HCT116 (cell line): ENCODE data around the gene SGCA. TPM values are rescaled to one million over a fixed set of nuclear protein-coding genes. Genes with fewer than 3 reads are reported as not detected.

Experiments
- ATAC-seq: fragments of 200-7000 bp; cut with Tn5 transposase; 2 replicates; pipeline ENCODE4 v1.9.1; 2020; ENCODE audit warnings: mild to moderate bottlenecking, moderate library complexity
- BruUV-seq: library from RNA; stranded (reverse); fragments of 400-500 nt; replicated peaks from 2 replicates; lab custom pipeline; 2021; lab: Mats Ljungman, UMichigan
- CTCF ChIA-PET: fragments of 300-600 bp; sonication (Branson Sonifier 250); formaldehyde crosslinking; loops from one replicate; lab custom pipeline; 2021; ENCODE audit warnings: antibody characterized with exemption; lab: Charles Lee
- POLR2A ChIA-PET: fragments of 300-600, 350-600 bp; sonication (Branson Sonifier 250); formaldehyde crosslinking; loops from one replicate; lab custom pipeline; 2021; ENCODE audit warnings: antibody characterized with exemption; lab: Charles Lee
- RAD21 ChIA-PET, 2 experiments: fragments of 300-600 bp; sonication (Branson Sonifier 250); formaldehyde crosslinking; loops; one replicate each; lab custom pipeline; 2023; ENCODE audit warnings: low total read pairs in 2 of 2; ENCODE audit not compliant: uncharacterized antibody in 2 of 2, unreplicated experiment in 2 of 2, low non-redundant PET in 1 of 2; lab: Charles Lee
- DNase-seq: peaks from one replicate; pipeline ENCODE4 v3.0.0-alpha.2; 2010; ENCODE audit warnings: low read depth, low spot score
- H2AFZ ChIP-seq: fragments of 200-600 bp; shearing (Covaris generic), sonication (generic); 2 replicates; pipeline ENCODE4 v1.6.1; 2017; ENCODE audit warnings: low read depth, mixed run types, mixed read lengths, antibody characterized with exemption, low read length; ENCODE audit not compliant: poor library complexity, severe bottlenecking
- H3K27ac ChIP-seq: 2 replicates; pipeline ENCODE4 v1.5.1; 2012; ENCODE audit warnings: low read depth, low read length
- H3K27me3 ChIP-seq: fragments of 200-600 bp; sonication (generic); 2 replicates; pipeline ENCODE4 v1.6.1; 2016; ENCODE audit warnings: mixed run types, low read length, mixed read lengths; ENCODE audit not compliant: insufficient read depth
- H3K36me3 ChIP-seq, 2 experiments: fragments of 200-500 bp in 1 of 2; fragments of 200-600 bp in 1 of 2; sonication (Bioruptor generic) in 1 of 2; sonication (generic) in 1 of 2; 2 replicates each; pipeline versions ENCODE4 v1.5.1 to v1.6.1; 2014 to 2016; ENCODE audit warnings: low read length in 2 of 2, inconsistent platforms in 1 of 2, mixed read lengths in 1 of 2, mixed run types in 1 of 2; ENCODE audit not compliant: insufficient read depth in 2 of 2, control insufficient read depth in 1 of 2
- H3K4me1 ChIP-seq, 2 experiments: fragments of 200-600 bp in 1 of 2; sonication (generic) in 1 of 2; 2 replicates each; pipeline versions ENCODE4 v1.5.1 to v1.6.1; 2012 to 2017; ENCODE audit warnings: low read length in 2 of 2, inconsistent platforms in 1 of 2, mild to moderate bottlenecking in 1 of 2, mixed read lengths in 1 of 2, mixed run types in 1 of 2, moderate library complexity in 1 of 2; ENCODE audit not compliant: insufficient read depth in 2 of 2, control insufficient read depth in 1 of 2
- H3K4me2 ChIP-seq: fragments of 200-600 bp; sonication (generic); 2 replicates; pipeline ENCODE4 v1.6.1; 2017; ENCODE audit warnings: mixed run types, low read length, mixed read lengths
- H3K4me3 ChIP-seq, 2 experiments: fragments of 200-600 bp in 1 of 2; sonication (generic) in 1 of 2; replicated peaks in 1 of 2; 2 replicates each; pipeline ENCODE4 v1.5.1; 2011 to 2016; ENCODE audit warnings: low read length in 2 of 2, control low read depth in 1 of 2, low read depth in 1 of 2, mild to moderate bottlenecking in 1 of 2, mixed read lengths in 1 of 2, mixed run types in 1 of 2
- H3K79me2 ChIP-seq: fragments of 200-600 bp; sonication (generic); 2 replicates; pipeline ENCODE4 v1.6.1; 2017; ENCODE audit warnings: mild to moderate bottlenecking, mixed run types, low read length, moderate library complexity, mixed read lengths; ENCODE audit not compliant: insufficient read depth
- H3K9ac ChIP-seq: fragments of 200-600 bp; sonication (generic); 2 replicates; pipeline ENCODE4 v1.6.1; 2016; ENCODE audit warnings: low read length, mixed read lengths
- H3K9me2 ChIP-seq: fragments of 200-600 bp; sonication (generic), shearing (Covaris generic); 2 replicates; pipeline ENCODE4 v1.6.1; 2017; ENCODE audit warnings: mixed run types, mild to moderate bottlenecking, moderate library complexity; ENCODE audit not compliant: insufficient read depth
- H3K9me3 ChIP-seq, 2 experiments: fragments of 200-500 bp in 1 of 2; fragments of 200-600 bp in 1 of 2; sonication (Bioruptor generic) in 1 of 2; sonication (generic) in 1 of 2; 2 replicates each; pipeline ENCODE4 v1.6.1; 2014 to 2017; ENCODE audit warnings: low read length in 2 of 2, mixed read lengths in 2 of 2, inconsistent platforms in 1 of 2, low read depth in 1 of 2, mild to moderate bottlenecking in 1 of 2, mixed run types in 1 of 2, moderate library complexity in 1 of 2; ENCODE audit not compliant: control insufficient read depth in 1 of 2, insufficient read depth in 1 of 2
- H4K20me1 ChIP-seq: fragments of 200-600 bp; sonication (generic), shearing (Covaris generic); 2 replicates; pipeline ENCODE4 v1.6.1; 2017; ENCODE audit warnings: mixed run types, mild to moderate bottlenecking, moderate library complexity; ENCODE audit not compliant: insufficient read depth
- CBX3 ChIP-seq: IDR thresholded peaks from 2 replicates; pipeline ENCODE4 v1.6.1; 2012; ENCODE audit warnings: low read depth
- CEBPB ChIP-seq: IDR thresholded peaks from 2 replicates; pipeline ENCODE4 v1.6.1; 2012; ENCODE audit warnings: low read depth
- ELF1 ChIP-seq: IDR thresholded peaks from 2 replicates; pipeline ENCODE4 v1.6.1; 2012; ENCODE audit warnings: low read depth, borderline replicate concordance
- EZH2 ChIP-seq: fragments of 200-600 bp; sonication (generic); IDR thresholded peaks from 2 replicates; pipeline ENCODE4 v1.6.1; 2017; ENCODE audit warnings: antibody characterized with exemption, mixed run types
- FOSL1 ChIP-seq: IDR thresholded peaks from 2 replicates; pipeline ENCODE4 v1.6.1; 2012; ENCODE audit warnings: low read depth
- POLR2A ChIP-seq: IDR thresholded peaks from 2 replicates; pipeline ENCODE4 v1.7.0; 2011; ENCODE audit warnings: borderline replicate concordance; ENCODE audit not compliant: insufficient read depth, insufficient read length; ENCODE audit errors: extremely low read depth
- POLR2AphosphoS5 ChIP-seq: IDR thresholded peaks from 2 replicates; pipeline ENCODE4 v1.6.1; 2011; ENCODE audit warnings: mild to moderate bottlenecking, low read depth, low read length, moderate library complexity
- SP1 ChIP-seq: IDR thresholded peaks from 2 replicates; pipeline ENCODE4 v1.6.1; 2012; ENCODE audit warnings: low read depth
- ZFX ChIP-seq: fragments of 450-650 bp; IDR thresholded peaks from 2 replicates; pipeline ENCODE4 v1.6.1; 2017
- ZNF274 ChIP-seq: fragments of 200-500 bp; sonication (Bioruptor generic); IDR thresholded peaks from 2 replicates; pipeline ENCODE4 v1.6.1; 2014; ENCODE audit warnings: mild to moderate bottlenecking, low read depth, low read length, inconsistent platforms
- intact Hi-C: fragments of 100-400 bp; cut with micrococcal nuclease; formaldehyde crosslinking; loops from 2 replicates; pipeline ENCODE4 v1.10.0; 2022
- total RNA-seq: library from RNA; stranded (reverse); gene quantifications from one replicate; pipeline ENCODE4 v1.2.1, GENCODE V29; 2021; ENCODE audit not compliant: unreplicated experiment
- TF ChIP-seq, protein P1 (sequence below): IDR thresholded peaks from 2 replicates; pipeline ENCODE4 v1.6.1; 2012; ENCODE audit warnings: low read depth
- TF ChIP-seq, protein P2 (sequence below), 3 experiments: fragments of 200-600 bp in 1 of 3; sonication (generic) in 1 of 3; IDR thresholded peaks in 2 of 3; conservative IDR thresholded peaks in 1 of 3; 2 replicates each; pipeline ENCODE4 v1.5.1; 2012 to 2017; ENCODE audit warnings: low read depth in 2 of 3, low read length in 2 of 3, antibody characterized with exemption in 1 of 3, borderline replicate concordance in 1 of 3, control low read depth in 1 of 3, mild to moderate bottlenecking in 1 of 3, mixed read lengths in 1 of 3, mixed run types in 1 of 3, moderate library complexity in 1 of 3; ENCODE audit not compliant: insufficient read depth in 1 of 3
- TF ChIP-seq, protein P3 (sequence below): IDR thresholded peaks from 2 replicates; pipeline ENCODE4 v1.6.1; 2012
- TF ChIP-seq, protein P4 (sequence below): IDR thresholded peaks from 2 replicates; pipeline ENCODE4 v1.6.1; 2012

The SGCA gene
- total RNA-seq, 1 experiment from 2014 or later: 0.37 TPM

DNA sequence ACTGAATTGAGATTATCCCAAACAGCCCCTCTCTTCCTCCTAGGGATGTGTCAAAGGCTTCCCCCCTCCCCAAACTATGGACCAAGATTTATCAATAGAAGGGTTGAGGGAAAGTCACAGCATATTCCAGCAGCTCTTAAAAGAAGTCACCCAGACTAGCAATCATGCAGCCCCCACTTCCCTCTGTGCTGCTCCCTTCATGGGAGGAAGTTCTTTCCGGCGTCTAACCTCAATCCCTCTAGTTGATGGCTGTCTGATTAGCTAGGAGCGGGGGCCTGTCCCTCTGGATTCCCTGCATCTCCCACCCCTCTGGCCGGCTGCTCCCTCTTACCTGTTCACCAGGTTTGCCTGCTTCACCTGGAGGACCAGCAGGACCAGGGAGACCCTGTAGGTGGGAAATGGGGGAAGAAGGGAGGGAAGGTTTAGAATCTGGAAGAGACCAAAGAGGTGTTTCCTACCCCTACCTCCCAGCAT, 26.4 kb downstream of the SGCA start:
- intact Hi-C loops: no loop called here
- Histone ChIP-seq H3K27me3 (no peaks in the 10 kb centered on the region), H3K79me2 (no peaks in the 10 kb centered on the region), H3K9ac (no peak overlapping the region), H3K4me3 (no peak overlapping the region), H3K9me2 (no peaks in the 10 kb centered on the region), H3K4me2 (no peak overlapping the region), H3K27ac (no peak overlapping the region), H3K9me3 (no peaks in the 10 kb centered on the region), H3K36me3 (peaks cover 0 to 15% of the 10 kb centered on the region in 2 experiments; a peak in 2 of 4 replicates), H4K20me1 (no peaks in the 10 kb centered on the region), H3K4me1 (peaks cover 0 to 4% of the 10 kb centered on the region in 2 experiments; a peak in 1 of 4 replicates), H2AFZ (no peak overlapping the region)
- POLR2A ChIA-PET: no interaction called here
- ATAC-seq (no peak), DNase-seq (no peak)
- BruUV-seq: no TSS peak
- RAD21 ChIA-PET: interaction anchor here in 1 of 2 experiments (0.8 kb wide), 1 partner anchor 103 kb away, joined by 4 read pairs; no protein-coding TSS in a partner anchor
- TF ChIP-seq SP1 (no peak), ELF1 (no peak)
- CTCF ChIA-PET: no interaction called here

DNA sequence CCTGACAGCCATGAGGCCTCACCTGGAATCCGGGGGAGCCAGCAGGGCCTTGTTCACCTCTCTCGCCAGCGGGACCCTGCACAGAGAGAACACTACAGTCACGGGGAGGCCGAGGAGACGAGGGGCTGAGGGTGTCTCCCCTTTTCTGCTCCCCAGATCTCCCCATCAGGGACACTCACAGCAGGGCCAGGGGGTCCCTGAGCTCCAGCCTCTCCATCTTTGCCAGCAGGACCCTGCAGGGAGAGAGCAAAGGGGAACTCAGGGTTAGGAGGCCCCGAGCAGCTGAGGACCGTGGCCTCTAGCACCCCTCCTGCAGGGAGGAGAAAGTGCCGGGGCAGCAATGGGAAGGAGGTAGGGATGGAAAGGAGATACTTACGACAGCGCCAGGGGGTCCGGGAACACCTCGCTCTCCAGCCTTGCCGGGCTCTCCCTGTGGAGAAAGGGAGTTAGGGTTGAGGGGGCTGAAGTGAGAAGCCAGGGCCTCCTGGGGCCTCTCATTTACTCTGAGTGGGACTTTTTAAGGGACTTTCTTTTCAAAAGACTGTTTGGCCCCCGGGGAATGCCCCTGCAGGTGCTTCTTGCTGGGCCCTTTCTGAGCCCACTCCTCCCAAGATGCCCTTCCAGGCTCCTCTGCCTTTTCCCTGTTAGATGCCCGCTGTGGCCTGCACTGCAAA, 26.9 kb downstream of the SGCA start:
- ChIA-PET RAD21 (interaction anchor here in 1 of 2 experiments (0.8 kb wide), 1 partner anchor 102 kb away, joined by 4 read pairs; no protein-coding TSS in a partner anchor), CTCF (no interaction called here), POLR2A (no interaction called here)
- H3K4me3 ChIP-seq: no peak overlapping the region
- peaks cover 0 to 16% of the 10 kb centered on the region in 2 experiments; a peak in 2 of 4 replicates for H3K36me3 ChIP-seq
- no peak for DNase-seq
- no TSS peak for BruUV-seq
- H3K27ac ChIP-seq: no peak overlapping the region
- no peak overlapping the region for H2AFZ ChIP-seq
- no peaks in the 10 kb centered on the region for H3K9me3 ChIP-seq
- no peak overlapping the region for H3K4me2 ChIP-seq
- H3K9me2 ChIP-seq: no peaks in the 10 kb centered on the region
- no peaks in the 10 kb centered on the region for H3K27me3 ChIP-seq
- no peak for ATAC-seq
- no peaks in the 10 kb centered on the region for H3K79me2 ChIP-seq
- H3K9ac ChIP-seq: no peak overlapping the region
- TF ChIP-seq ZNF274 (no peak), POLR2A (no peak), EZH2 (no peak), CEBPB (no peak), ZFX (no peak), CBX3 (no peak), FOSL1 (no peak), ELF1 (no peak), POLR2AphosphoS5 (no peak)
- TF ChIP-seq, protein P1, sequence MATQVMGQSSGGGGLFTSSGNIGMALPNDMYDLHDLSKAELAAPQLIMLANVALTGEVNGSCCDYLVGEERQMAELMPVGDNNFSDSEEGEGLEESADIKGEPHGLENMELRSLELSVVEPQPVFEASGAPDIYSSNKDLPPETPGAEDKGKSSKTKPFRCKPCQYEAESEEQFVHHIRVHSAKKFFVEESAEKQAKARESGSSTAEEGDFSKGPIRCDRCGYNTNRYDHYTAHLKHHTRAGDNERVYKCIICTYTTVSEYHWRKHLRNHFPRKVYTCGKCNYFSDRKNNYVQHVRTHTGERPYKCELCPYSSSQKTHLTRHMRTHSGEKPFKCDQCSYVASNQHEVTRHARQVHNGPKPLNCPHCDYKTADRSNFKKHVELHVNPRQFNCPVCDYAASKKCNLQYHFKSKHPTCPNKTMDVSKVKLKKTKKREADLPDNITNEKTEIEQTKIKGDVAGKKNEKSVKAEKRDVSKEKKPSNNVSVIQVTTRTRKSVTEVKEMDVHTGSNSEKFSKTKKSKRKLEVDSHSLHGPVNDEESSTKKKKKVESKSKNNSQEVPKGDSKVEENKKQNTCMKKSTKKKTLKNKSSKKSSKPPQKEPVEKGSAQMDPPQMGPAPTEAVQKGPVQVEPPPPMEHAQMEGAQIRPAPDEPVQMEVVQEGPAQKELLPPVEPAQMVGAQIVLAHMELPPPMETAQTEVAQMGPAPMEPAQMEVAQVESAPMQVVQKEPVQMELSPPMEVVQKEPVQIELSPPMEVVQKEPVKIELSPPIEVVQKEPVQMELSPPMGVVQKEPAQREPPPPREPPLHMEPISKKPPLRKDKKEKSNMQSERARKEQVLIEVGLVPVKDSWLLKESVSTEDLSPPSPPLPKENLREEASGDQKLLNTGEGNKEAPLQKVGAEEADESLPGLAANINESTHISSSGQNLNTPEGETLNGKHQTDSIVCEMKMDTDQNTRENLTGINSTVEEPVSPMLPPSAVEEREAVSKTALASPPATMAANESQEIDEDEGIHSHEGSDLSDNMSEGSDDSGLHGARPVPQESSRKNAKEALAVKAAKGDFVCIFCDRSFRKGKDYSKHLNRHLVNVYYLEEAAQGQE: no peak
- TF ChIP-seq, protein P2, sequence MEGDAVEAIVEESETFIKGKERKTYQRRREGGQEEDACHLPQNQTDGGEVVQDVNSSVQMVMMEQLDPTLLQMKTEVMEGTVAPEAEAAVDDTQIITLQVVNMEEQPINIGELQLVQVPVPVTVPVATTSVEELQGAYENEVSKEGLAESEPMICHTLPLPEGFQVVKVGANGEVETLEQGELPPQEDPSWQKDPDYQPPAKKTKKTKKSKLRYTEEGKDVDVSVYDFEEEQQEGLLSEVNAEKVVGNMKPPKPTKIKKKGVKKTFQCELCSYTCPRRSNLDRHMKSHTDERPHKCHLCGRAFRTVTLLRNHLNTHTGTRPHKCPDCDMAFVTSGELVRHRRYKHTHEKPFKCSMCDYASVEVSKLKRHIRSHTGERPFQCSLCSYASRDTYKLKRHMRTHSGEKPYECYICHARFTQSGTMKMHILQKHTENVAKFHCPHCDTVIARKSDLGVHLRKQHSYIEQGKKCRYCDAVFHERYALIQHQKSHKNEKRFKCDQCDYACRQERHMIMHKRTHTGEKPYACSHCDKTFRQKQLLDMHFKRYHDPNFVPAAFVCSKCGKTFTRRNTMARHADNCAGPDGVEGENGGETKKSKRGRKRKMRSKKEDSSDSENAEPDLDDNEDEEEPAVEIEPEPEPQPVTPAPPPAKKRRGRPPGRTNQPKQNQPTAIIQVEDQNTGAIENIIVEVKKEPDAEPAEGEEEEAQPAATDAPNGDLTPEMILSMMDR (IDR thresholded peaks at IDR 0.05 in 2 of 3, conservative IDR thresholded peaks at IDR 0.05 in 1 of 3; ENCODE audit: borderline replicate concordance in 1 of 3, insufficient read depth in 1 of 3, low read depth in 2 of 3, low read length in 2 of 3): no peak
- TF ChIP-seq, protein P3, sequence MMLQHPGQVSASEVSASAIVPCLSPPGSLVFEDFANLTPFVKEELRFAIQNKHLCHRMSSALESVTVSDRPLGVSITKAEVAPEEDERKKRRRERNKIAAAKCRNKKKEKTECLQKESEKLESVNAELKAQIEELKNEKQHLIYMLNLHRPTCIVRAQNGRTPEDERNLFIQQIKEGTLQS: no peak
- TF ChIP-seq, protein P4, sequence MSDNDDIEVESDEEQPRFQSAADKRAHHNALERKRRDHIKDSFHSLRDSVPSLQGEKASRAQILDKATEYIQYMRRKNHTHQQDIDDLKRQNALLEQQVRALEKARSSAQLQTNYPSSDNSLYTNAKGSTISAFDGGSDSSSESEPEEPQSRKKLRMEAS: no peak
- intact Hi-C loops: no loop called here
- peaks cover 0 to 6% of the 10 kb centered on the region in 2 experiments; a peak in 1 of 4 replicates for H3K4me1 ChIP-seq
- no peaks in the 10 kb centered on the region for H4K20me1 ChIP-seq
